HepG2 (cell line): ENCODE results near the gene FOLR1. TPM values are rescaled to one million over a fixed set of nuclear protein-coding genes. Genes with fewer than 3 reads are reported as not detected.

Experiments used
- KIAA2018 ChIP-seq: sonication (generic); formaldehyde crosslinking; IDR thresholded peaks from 2 replicates; pipeline ENCODE4 v1.5.0; 2020; ENCODE audit warnings: mild to moderate bottlenecking, missing genetic modification reagents, borderline replicate concordance
- PBX3 ChIP-seq: sonication (generic); formaldehyde crosslinking; IDR thresholded peaks from 2 replicates; pipeline ENCODE4 v1.8.1; 2023; ENCODE audit warnings: missing genetic modification reagents, inconsistent platforms, borderline replicate concordance
- POLR2AphosphoS5 ChIP-seq: IDR thresholded peaks from 2 replicates; pipeline ENCODE4 v1.6.1; 2012; ENCODE audit warnings: low read depth, low read length
- SOX13 ChIP-seq, 3 experiments: fragments of 450-650 bp in 1 of 3; sonication (generic) in 1 of 3; formaldehyde crosslinking in 1 of 3; IDR thresholded peaks in 2 of 3; conservative IDR thresholded peaks in 1 of 3; 2 replicates each; pipeline versions ENCODE4 v1.5.0 to v1.6.1; 2016 to 2020; ENCODE audit warnings: antibody characterized with exemption in 1 of 3, mild to moderate bottlenecking in 1 of 3, missing compliant biosample characterization in 1 of 3, missing genetic modification reagents in 1 of 3, moderate library complexity in 1 of 3
- ZBTB2 ChIP-seq: sonication (generic); formaldehyde crosslinking; IDR thresholded peaks from 2 replicates; pipeline ENCODE4 v1.8.0; 2022; ENCODE audit warnings: low read depth, missing genetic modification reagents
- ZNF160 ChIP-seq: sonication (generic); formaldehyde crosslinking; IDR thresholded peaks from 2 replicates; pipeline ENCODE4 v1.8.0; 2022; ENCODE audit warnings: mild to moderate bottlenecking, inconsistent platforms, missing genetic modification reagents
- ZNF18 ChIP-seq: sonication (generic); formaldehyde crosslinking; IDR thresholded peaks from 2 replicates; pipeline ENCODE4 v1.8.0; 2022; ENCODE audit warnings: mild to moderate bottlenecking, missing genetic modification reagents; ENCODE audit not compliant: insufficient replicate concordance
- ZNF512 ChIP-seq: sonication (generic); formaldehyde crosslinking; IDR thresholded peaks from 2 replicates; pipeline ENCODE4 v1.4.0; 2020; ENCODE audit warnings: mild to moderate bottlenecking, missing genetic modification reagents
- ZNF616 ChIP-seq: sonication (generic); formaldehyde crosslinking; IDR thresholded peaks from 2 replicates; pipeline ENCODE4 v1.5.0; 2020; ENCODE audit warnings: low read depth, mild to moderate bottlenecking, missing genetic modification reagents
- ZNF652 ChIP-seq: IDR thresholded peaks from 2 replicates; pipeline ENCODE4 v1.6.1; 2016; ENCODE audit warnings: low read depth, borderline replicate concordance
- polyA plus RNA-seq, 8 experiments: library from polyadenylated mRNA; depleted of rRNA in 3 of 8; stranded (reverse) in 7 of 8; unstranded in 1 of 8; fragments of >200 nt; fragmentation: Illumina TruSeq in 4 of 8; extraction: Trizol in 4 of 8; gene quantifications; 2 replicates each; pipeline versions ENCODE4 v1.2.1 to v1.2.3, GENCODE V29; 2011 to 2016; ENCODE audit warnings: low read depth in 4 of 8, missing spikeins in 1 of 8, mixed read lengths in 1 of 8; ENCODE audit not compliant: insufficient read depth in 1 of 8
- total RNA-seq, 5 experiments: library from RNA; depleted of rRNA; stranded (reverse); fragments of >200 nt; fragmentation: Illumina TruSeq; extraction: Trizol; gene quantifications; 2 replicates each; pipeline ENCODE4 v1.2.3, GENCODE V29; 2016; ENCODE audit warnings: low read depth in 1 of 5

Gene FOLR1
- total and polyA plus RNA-seq, 2 of the 13 experiments (the other 11 are each of a cell fraction or from before 2014, with no cell fraction given): 0.20 TPM; not detected in 1

- TF ChIP-seq ZNF512 (no peak), ZNF652 (no peak), KIAA2018 (CRISPR knock-in tag) (no peak), ZNF160 (no peak), PBX3 (no peak), ZNF18 (CRISPR knock-in tag) (no peak), ZNF616 (no peak), POLR2AphosphoS5 (0 out of 2 replicates have a peak, but pooled peaks have one; percentile 23), ZBTB2 (CRISPR knock-in tag) (peak; percentile 63; the same call in 1 of the 2 replicates), SOX13 (IDR thresholded peaks at IDR 0.05) (no peak), SOX13 (CRISPR knock-in tag; conservative IDR thresholded peaks at IDR 0.05 in 1 of 2, IDR thresholded peaks at IDR 0.05 in 1 of 2) (no peak)
Measured at GRCh38 chr11:72223615-72224563, 31.9 kb downstream of the FOLR1 start (continued).
